LNCAP (cell line): ENCODE results near the gene TMEM259.

Experiments
- TF ChIP-seq, protein P1 (sequence below): fragments of 450-650 bp; IDR thresholded peaks from 2 replicates; pipeline ENCODE4 v1.5.1; 2017; ENCODE audit warnings: mild to moderate bottlenecking

Gene TMEM259

DNA sequence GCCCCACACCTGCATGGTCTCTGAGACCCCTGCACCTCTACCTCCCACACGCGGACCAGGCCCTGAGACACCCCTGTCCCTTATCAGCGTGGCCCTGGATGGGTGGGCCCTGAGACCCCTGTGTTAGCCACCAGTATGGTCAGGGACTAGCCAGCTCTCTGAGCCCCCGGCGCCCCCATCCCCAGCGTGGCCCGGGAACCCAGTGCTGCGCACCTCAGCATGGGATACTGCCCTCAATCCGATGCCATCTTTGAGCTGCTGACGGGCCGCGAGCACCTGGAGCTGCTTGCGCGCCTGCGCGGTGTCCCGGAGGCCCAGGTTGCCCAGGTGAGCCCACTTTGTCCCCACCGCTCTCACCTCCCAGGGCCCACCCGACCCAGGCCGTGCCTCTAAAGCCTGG lies 41.1 kb upstream of the TMEM259 start:
- TF ChIP-seq, protein P1, sequence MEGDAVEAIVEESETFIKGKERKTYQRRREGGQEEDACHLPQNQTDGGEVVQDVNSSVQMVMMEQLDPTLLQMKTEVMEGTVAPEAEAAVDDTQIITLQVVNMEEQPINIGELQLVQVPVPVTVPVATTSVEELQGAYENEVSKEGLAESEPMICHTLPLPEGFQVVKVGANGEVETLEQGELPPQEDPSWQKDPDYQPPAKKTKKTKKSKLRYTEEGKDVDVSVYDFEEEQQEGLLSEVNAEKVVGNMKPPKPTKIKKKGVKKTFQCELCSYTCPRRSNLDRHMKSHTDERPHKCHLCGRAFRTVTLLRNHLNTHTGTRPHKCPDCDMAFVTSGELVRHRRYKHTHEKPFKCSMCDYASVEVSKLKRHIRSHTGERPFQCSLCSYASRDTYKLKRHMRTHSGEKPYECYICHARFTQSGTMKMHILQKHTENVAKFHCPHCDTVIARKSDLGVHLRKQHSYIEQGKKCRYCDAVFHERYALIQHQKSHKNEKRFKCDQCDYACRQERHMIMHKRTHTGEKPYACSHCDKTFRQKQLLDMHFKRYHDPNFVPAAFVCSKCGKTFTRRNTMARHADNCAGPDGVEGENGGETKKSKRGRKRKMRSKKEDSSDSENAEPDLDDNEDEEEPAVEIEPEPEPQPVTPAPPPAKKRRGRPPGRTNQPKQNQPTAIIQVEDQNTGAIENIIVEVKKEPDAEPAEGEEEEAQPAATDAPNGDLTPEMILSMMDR, result no peak

DNA sequence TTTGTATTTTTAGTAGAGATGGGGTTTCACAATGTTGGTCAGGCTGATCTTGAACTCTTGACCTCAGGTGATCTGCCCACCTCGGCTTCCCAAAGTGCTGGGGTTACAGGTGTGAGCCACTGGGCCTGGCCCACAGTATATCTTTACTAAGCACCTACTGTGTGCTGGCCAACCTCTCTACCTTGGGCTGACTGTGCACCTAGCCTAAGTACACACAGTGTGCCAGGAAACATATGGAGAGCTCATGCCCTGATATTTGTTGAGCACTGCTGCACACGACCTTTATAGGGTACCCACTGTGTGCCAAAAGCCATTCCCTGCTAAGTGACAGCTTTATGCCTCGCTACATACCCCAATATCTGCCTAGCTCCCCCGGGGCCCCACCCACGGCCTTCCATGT lies 39.8 kb upstream of the TMEM259 start:
- TF ChIP-seq, protein P1, result no peak

DNA sequence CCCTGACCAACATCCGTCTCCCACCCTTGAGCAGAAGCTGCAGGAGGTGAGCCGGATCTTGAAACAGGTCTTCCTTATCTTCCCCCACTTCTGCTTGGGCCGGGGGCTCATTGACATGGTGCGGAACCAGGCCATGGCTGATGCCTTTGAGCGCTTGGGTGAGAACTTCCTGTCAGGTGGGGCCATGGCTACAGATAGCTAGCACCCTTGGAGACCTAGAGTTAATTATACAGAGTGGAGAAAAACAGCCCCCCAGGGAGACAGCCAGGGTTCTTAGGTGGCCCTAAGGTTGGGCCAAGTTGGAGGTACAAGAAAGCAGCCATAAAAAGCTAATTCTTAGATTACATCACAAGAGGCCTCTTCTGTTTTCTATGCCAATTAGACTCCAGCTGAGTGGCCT lies 37.2 kb upstream of the TMEM259 start:
- TF ChIP-seq, protein P1, result no peak

DNA sequence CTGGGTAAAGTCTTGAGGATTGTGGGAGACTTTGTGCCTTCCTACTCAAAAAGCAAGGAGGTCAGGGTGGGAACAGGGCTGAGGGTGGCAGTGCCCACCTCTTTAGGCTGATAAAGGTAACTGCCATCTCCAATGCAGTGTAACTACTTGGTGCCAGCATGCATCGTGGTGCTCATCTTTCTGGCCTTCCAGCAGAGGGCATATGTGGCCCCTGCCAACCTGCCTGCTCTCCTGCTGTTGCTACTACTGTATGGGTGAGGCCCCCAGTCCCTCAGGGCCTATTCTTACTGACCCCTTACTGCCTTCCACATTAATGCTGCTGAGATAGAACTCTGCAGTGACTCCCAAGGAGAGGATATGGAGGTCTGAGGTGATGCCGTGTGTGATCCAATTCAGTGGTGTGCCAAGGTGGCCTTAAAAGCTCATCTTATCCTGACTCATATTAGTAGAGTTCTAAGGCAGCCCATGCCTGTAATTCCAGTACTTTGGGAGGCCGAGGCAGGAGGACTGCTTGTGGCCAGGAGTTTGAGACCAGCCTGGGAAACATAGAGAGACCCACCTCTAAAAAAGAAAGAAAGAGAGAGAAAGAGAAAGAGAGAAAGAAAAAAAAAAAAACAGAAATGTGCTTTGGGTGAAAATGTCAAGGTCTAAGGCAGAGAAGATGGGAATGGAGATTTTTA lies 36.4 kb upstream of the TMEM259 start:
- TF ChIP-seq, protein P1, result no peak

DNA sequence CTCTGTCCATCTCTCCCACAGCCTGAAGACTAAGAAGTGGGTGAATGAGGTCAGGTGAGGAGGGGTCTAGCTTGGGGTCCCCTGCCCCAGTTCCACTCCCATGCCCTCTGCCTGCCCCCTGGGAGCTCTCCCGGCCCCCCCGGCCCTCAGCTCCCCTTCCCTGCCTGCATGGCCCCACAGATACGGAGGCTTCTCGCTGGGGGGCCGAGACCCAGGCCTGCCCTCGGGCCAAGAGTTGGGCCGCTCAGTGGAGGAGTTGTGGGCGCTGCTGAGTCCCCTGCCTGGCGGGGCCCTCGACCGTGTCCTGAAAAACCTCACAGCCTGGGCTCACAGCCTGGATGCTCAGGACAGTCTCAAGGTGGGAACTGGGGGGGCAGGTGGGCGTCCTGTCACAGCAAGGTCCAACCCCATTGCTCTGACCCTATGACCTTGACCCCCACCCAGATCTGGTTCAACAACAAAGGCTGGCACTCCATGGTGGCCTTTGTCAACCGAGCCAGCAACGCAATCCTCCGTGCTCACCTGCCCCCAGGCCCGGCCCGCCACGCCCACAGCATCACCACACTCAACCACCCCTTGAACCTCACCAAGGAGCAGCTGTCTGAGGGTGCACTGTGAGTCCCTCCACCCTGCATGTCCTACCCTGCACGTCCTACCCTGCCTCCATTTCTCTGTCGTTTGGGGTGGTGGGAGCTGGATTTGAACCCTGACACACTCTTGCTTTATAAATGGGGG lies 35.1 kb upstream of the TMEM259 start:
- TF ChIP-seq, protein P1, result no peak

GRCh38 chr19:1055028-1055425 lies 34.1 kb upstream of the TMEM259 start:
- TF ChIP-seq, protein P1, result no peak

DNA sequence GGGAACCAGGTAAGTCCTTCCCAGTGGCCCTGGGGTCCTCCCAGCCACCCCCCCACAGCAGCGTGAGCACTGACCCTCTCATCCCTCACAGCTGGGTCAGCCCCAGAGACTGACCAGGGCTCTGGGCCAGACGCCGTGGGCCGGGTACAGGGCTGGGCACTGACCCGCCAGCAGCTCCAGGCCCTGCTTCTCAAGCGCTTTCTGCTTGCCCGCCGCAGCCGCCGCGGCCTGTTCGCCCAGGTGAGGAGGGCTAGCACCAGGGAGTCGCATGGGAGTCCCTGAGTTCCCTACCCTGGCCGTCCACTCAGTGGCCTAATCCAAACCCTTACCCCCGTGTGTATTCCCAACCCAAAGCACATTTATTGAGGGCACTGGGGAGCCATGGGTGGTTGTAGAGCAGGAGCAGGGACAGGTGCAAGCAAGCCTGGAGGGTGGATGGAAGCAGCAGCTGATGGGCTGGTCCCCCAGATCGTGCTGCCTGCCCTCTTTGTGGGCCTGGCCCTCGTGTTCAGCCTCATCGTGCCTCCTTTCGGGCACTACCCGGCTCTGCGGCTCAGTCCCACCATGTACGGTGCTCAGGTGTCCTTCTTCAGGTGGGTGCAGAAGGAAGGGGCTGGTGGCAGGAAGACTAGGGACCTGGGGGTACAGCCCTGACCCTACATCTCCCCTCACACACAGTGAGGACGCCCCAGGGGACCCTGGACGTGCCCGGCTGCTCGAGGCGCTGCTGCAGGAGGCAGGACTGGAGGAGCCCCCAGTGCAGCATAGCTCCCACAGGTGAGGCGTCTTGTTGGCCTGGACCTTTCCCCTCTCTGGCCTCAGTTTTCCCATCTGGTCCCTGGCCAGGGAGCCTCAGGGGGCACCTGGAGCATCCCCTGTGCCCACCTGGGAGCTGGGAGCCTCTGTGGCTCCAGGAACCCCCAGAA lies 33.4 kb upstream of the TMEM259 start:
- TF ChIP-seq, protein P1, result no peak
